Measurements from ENCODE around the gene ZDHHC8. TPM values are rescaled to one million over a fixed set of nuclear protein-coding genes. Genes with fewer than 3 reads are reported as not detected.

The ZDHHC8 gene
- total and polyA plus RNA-seq, 7 donors: 1.8 to 26.0 (median 5.4) TPM

DNA sequence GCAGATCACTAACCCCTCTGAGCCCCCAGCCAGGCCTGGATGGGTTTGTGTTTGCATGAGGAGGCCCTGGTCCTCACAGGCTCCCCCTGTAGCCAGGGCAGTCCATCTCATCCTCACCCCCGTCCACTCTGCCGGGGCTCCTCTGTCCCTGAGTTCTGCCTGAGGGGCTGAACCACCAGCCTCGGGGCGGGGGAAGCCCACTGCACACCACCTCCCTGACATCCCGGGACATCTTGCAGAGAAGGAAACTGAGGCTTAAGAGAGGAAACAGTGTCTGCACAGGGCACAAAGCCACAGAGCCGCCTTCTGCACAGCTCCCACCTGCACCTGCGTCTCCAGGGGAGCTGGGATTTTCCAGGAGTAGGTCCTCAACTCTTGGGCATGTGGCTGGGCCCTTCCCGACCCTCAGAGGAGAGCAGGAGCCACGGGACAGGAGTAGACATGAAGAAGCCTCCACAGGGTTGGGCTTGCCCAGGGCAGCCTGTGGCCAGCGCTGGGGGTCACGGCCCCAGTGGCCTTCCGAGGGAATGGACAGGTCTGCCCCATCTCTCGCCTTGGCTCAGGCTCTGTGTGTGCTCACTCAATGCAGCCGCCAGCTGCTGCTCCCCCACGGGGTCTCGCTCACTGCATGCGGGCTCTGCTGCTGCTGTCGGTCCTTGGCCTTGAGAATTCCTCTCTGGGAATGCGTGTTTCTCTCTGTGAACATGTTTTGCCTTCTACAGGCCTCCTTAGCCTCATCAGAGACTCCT lies 64.7 kb downstream of the ZDHHC8 start:
- no peak for DNase-seq
- no peaks in the 10 kb centered on the region for H3K4me1 ChIP-seq
- H3K27me3 ChIP-seq: no peaks in the 10 kb centered on the region
- no peak overlapping the region for H3K27ac ChIP-seq
- WGBS, 2 donors: 81 to 86% methylated on average over 19 of the region's 19 CpGs
- no peak overlapping the region for H3K4me3 ChIP-seq
- TF ChIP-seq, protein P1, sequence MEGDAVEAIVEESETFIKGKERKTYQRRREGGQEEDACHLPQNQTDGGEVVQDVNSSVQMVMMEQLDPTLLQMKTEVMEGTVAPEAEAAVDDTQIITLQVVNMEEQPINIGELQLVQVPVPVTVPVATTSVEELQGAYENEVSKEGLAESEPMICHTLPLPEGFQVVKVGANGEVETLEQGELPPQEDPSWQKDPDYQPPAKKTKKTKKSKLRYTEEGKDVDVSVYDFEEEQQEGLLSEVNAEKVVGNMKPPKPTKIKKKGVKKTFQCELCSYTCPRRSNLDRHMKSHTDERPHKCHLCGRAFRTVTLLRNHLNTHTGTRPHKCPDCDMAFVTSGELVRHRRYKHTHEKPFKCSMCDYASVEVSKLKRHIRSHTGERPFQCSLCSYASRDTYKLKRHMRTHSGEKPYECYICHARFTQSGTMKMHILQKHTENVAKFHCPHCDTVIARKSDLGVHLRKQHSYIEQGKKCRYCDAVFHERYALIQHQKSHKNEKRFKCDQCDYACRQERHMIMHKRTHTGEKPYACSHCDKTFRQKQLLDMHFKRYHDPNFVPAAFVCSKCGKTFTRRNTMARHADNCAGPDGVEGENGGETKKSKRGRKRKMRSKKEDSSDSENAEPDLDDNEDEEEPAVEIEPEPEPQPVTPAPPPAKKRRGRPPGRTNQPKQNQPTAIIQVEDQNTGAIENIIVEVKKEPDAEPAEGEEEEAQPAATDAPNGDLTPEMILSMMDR (IDR thresholded peaks at IDR 0.05): no peak
- TF ChIP-seq EP300 (IDR thresholded peaks at IDR 0.05): no peak
- no peak for TF ChIP-seq POLR2A (IDR thresholded peaks at IDR 0.05)
- TF ChIP-seq POLR2AphosphoS5 (IDR thresholded peaks at IDR 0.05): no peak
- no peaks in the 10 kb centered on the region for H3K36me3 ChIP-seq
- H3K9me3 ChIP-seq: no peaks in the 10 kb centered on the region
- intact Hi-C loops (cut with DNase I): no loop called here

Small RNA genes lying within 50 kb of the gene (small RNA-seq; reads per million reads assigned to genes)
- 0 to 0.18 (median 0) reads per million in 3 donors for gene MIR6816
- 0 reads per million in 3 donors for gene RF00599

Other genes starting within 250 kb of the ZDHHC8 start
- 100 to 1,000 TPM; 106 to 162 (median 112) TPM for gene COMT, start 190.0 kb upstream of the ZDHHC8 start, total RNA-seq
- 10 to 100 TPM; 62.5 to 97.6 (median 68.4) TPM for gene COMT, start 190.0 kb upstream of the ZDHHC8 start, polyA plus RNA-seq
- gene TXNRD2, start 190.0 kb upstream of the ZDHHC8 start, total RNA-seq: 10 to 100 TPM; 16.3 to 29.6 (median 21.1) TPM
- gene TXNRD2, start 190.0 kb upstream of the ZDHHC8 start, polyA plus RNA-seq: 10 to 100 TPM; 13.2 to 18.3 (median 16.6) TPM
- gene ARVCF, start 115.0 kb upstream of the ZDHHC8 start, total RNA-seq: 10 to 100 TPM; 14.6 to 33.8 (median 24.5) TPM
- 10 to 100 TPM in 1 of 3 donors, 1 to 10 TPM in 2; 3.9 to 13.3 (median 6.0) TPM for gene ARVCF, start 115.0 kb upstream of the ZDHHC8 start, polyA plus RNA-seq
- 10 to 100 TPM; 24.2 to 36.6 (median 31.9) TPM for gene TANGO2, start 110.7 kb upstream of the ZDHHC8 start, total RNA-seq
- gene TANGO2, start 110.7 kb upstream of the ZDHHC8 start, polyA plus RNA-seq: 10 to 100 TPM; 27.0 to 46.2 (median 27.8) TPM
- 10 to 100 TPM; 15.0 to 32.7 (median 22.2) TPM for gene DGCR8, start 51.6 kb upstream of the ZDHHC8 start, total RNA-seq
- gene DGCR8, start 51.6 kb upstream of the ZDHHC8 start, polyA plus RNA-seq: 10 to 100 TPM in 1 of 3 donors, 1 to 10 TPM in 2; 6.7 to 24.1 (median 8.4) TPM
- 100 to 1,000 TPM; 135 to 194 (median 163) TPM for gene RANBP1, start 15.7 kb upstream of the ZDHHC8 start, total RNA-seq
- gene RANBP1, start 15.7 kb upstream of the ZDHHC8 start, polyA plus RNA-seq: 100 to 1,000 TPM in 1 of 3 donors, 10 to 100 TPM in 2; 67.9 to 163 (median 79.8) TPM
- gene TRMT2A, start 14.6 kb upstream of the ZDHHC8 start, total RNA-seq: 10 to 100 TPM; 40.0 to 55.1 (median 51.1) TPM
- gene TRMT2A, start 14.6 kb upstream of the ZDHHC8 start, polyA plus RNA-seq: 10 to 100 TPM in 1 of 3 donors, 1 to 10 TPM in 2; 8.6 to 43.7 (median 9.0) TPM
- gene CCDC188, start 19.3 kb downstream of the ZDHHC8 start, total RNA-seq: under 1 TPM in 1 of 4 donors, not detected in 3; 0.41 TPM
- 1 to 10 TPM in 1 of 3 donors, not detected in 2; 1.1 TPM for gene CCDC188, start 19.3 kb downstream of the ZDHHC8 start, polyA plus RNA-seq
- under 1 TPM in 2 of 4 donors, not detected in 2; 0.36 to 0.83 TPM for gene RTN4R, start 136.5 kb downstream of the ZDHHC8 start, total RNA-seq
- 1 to 10 TPM in 2 of 3 donors, under 1 TPM in 1; 0.60 to 4.3 (median 1.4) TPM for gene RTN4R, start 136.5 kb downstream of the ZDHHC8 start, polyA plus RNA-seq
- gene DGCR6L, start 188.3 kb downstream of the ZDHHC8 start, total RNA-seq: 10 to 100 TPM; 62.3 to 88.6 (median 69.8) TPM
- gene DGCR6L, start 188.3 kb downstream of the ZDHHC8 start, polyA plus RNA-seq: 10 to 100 TPM; 38.6 to 72.7 (median 54.6) TPM